H1 (cell line): Measurements from ENCODE around the gene TNS1. TPM values are rescaled to one million over a fixed set of nuclear protein-coding genes. Genes with fewer than 3 reads are reported as not detected.

Source experiments
- CTCF ChIA-PET: fragments of 300-600 bp; sonication (Branson Sonifier 250); formaldehyde crosslinking; loops from one replicate; lab custom pipeline; 2021; ENCODE audit not compliant: partially characterized antibody; lab: Charles Lee
- POLR2A ChIA-PET: fragments of 300-600 bp; sonication (Branson Sonifier 250); formaldehyde crosslinking; loops from one replicate; lab custom pipeline; 2021; ENCODE audit warnings: inconsistent platforms; ENCODE audit not compliant: partially characterized antibody; lab: Charles Lee
- DNase-seq, 2 experiments: peaks; one replicate each; pipeline versions ENCODE4 v3.0.0 to v3.0.0-alpha.2; 2010 to 2022; ENCODE audit warnings: low spot score in 2 of 2, low read depth in 1 of 2, mixed read lengths in 1 of 2
- FAIRE-seq: peaks from 2 replicates; lab custom pipeline; 2011; peaks lifted over from hg19 to GRCh38; lab: Jason Lieb, UNC
- H2AFZ ChIP-seq: 2 replicates; pipeline ENCODE4 v1.8.1; 2012; ENCODE audit warnings: low read length, inconsistent platforms
- H2AK5ac ChIP-seq: 2 replicates; pipeline ENCODE4 v1.6.1; 2013; ENCODE audit warnings: low read depth, low read length
- H2BK120ac ChIP-seq: replicated peaks from 2 replicates; pipeline ENCODE3; 2013; ENCODE audit warnings: low read depth, low read length, inconsistent platforms
- H2BK12ac ChIP-seq: 2 replicates; pipeline ENCODE4 v1.6.1; 2013; ENCODE audit warnings: low read depth, low read length
- H2BK15ac ChIP-seq: 2 replicates; pipeline ENCODE4 v1.6.1; 2013; ENCODE audit warnings: low read length
- H2BK20ac ChIP-seq: 2 replicates; pipeline ENCODE4 v1.6.1; 2013; ENCODE audit warnings: low read length
- H2BK5ac ChIP-seq: 2 replicates; pipeline ENCODE4 v1.6.1; 2013; ENCODE audit warnings: low read depth, low read length
- H3K14ac ChIP-seq: 2 replicates; pipeline ENCODE4 v1.6.1; 2013; ENCODE audit warnings: inconsistent platforms; ENCODE audit not compliant: insufficient read length
- H3K18ac ChIP-seq: 2 replicates; pipeline ENCODE4 v1.6.1; 2013; ENCODE audit warnings: low read length; ENCODE audit errors: extremely low read depth
- H3K23ac ChIP-seq: 2 replicates; pipeline ENCODE4 v1.6.1; 2013; ENCODE audit warnings: inconsistent platforms; ENCODE audit not compliant: insufficient read length
- H3K23me2 ChIP-seq: 2 replicates; pipeline ENCODE4 v1.6.1; 2013; ENCODE audit warnings: low read depth, low read length
- H3K27ac ChIP-seq: 2 replicates; pipeline ENCODE4 v1.6.1; 2011; ENCODE audit warnings: low read depth, low read length, inconsistent platforms
- H3K27me3 ChIP-seq, 4 experiments: replicated peaks in 1 of 4; 1 replicate in 1 of 4; 2 replicates in 3 of 4; pipeline versions ENCODE4 v1.6.1 to v1.8.1; 2011 to 2013; ENCODE audit warnings: low read length in 3 of 4, mild to moderate bottlenecking in 3 of 4, inconsistent platforms in 2 of 4, mixed read lengths in 2 of 4, moderate library complexity in 1 of 4; ENCODE audit not compliant: control insufficient read depth in 3 of 4, insufficient read depth in 3 of 4; ENCODE audit errors: extremely low read depth in 1 of 4
- H3K36me3 ChIP-seq, 4 experiments: 2 replicates each; pipeline versions ENCODE4 v1.6.1 to v1.8.1; 2011 to 2013; ENCODE audit warnings: mild to moderate bottlenecking in 4 of 4, low read length in 3 of 4, moderate library complexity in 2 of 4, control low read depth in 1 of 4, inconsistent platforms in 1 of 4; ENCODE audit not compliant: insufficient read depth in 4 of 4, control insufficient read depth in 2 of 4
- H3K4ac ChIP-seq: replicated peaks from 2 replicates; pipeline ENCODE3; 2013; ENCODE audit warnings: low read length, low read depth, mixed read lengths, inconsistent platforms; ENCODE audit not compliant: insufficient read length
- H3K4me1 ChIP-seq, 4 experiments: replicated peaks in 1 of 4; 1 replicate in 1 of 4; 2 replicates in 3 of 4; pipeline versions ENCODE4 v1.6.1 to v1.8.1; 2011 to 2013; ENCODE audit warnings: low read length in 3 of 4, inconsistent platforms in 2 of 4, mixed read lengths in 1 of 4; ENCODE audit not compliant: insufficient read depth in 4 of 4, control insufficient read depth in 3 of 4
- H3K4me2 ChIP-seq, 2 experiments: 2 replicates each; pipeline versions ENCODE4 v1.6.1 to v1.8.1; 2011 to 2013; ENCODE audit warnings: low read depth in 2 of 2, low read length in 2 of 2, control low read depth in 1 of 2, inconsistent platforms in 1 of 2, mild to moderate bottlenecking in 1 of 2; ENCODE audit not compliant: insufficient read depth in 1 of 2
- H3K4me3 ChIP-seq, 4 experiments: fragments of 200-600, 300-600 bp in 1 of 4; sonication (generic), shearing (Covaris generic), sonication (Bioruptor Twin) in 1 of 4; 2 replicates each; pipeline versions ENCODE4 v1.5.1 to v1.8.1; 2011 to 2016; ENCODE audit warnings: low read length in 4 of 4, low read depth in 3 of 4, control low read depth in 2 of 4, inconsistent platforms in 2 of 4, mild to moderate bottlenecking in 2 of 4, mixed read lengths in 1 of 4, moderate library complexity in 1 of 4; ENCODE audit not compliant: insufficient read depth in 2 of 4; ENCODE audit errors: extremely low read depth in 1 of 4
- H3K56ac ChIP-seq: replicated peaks from 2 replicates; pipeline ENCODE3; 2013; ENCODE audit warnings: low read depth, mild to moderate bottlenecking, mixed read lengths, low read length, inconsistent platforms; ENCODE audit not compliant: insufficient read length
- H3K79me1 ChIP-seq: 2 replicates; pipeline ENCODE4 v1.6.1; 2013; ENCODE audit warnings: low read depth, low read length, control low read depth
- H3K79me2 ChIP-seq, 2 experiments: 2 replicates each; pipeline versions ENCODE4 v1.6.1 to v1.8.1; 2012 to 2013; ENCODE audit warnings: low read length in 2 of 2, mild to moderate bottlenecking in 2 of 2, inconsistent platforms in 1 of 2; ENCODE audit not compliant: insufficient read depth in 2 of 2, control insufficient read depth in 1 of 2
- H3K9ac ChIP-seq, 4 experiments: replicated peaks in 1 of 4; 1 replicate in 1 of 4; 2 replicates in 3 of 4; pipeline versions ENCODE4 v1.6.1 to v1.8.1; 2011 to 2013; ENCODE audit warnings: low read depth in 3 of 4, low read length in 3 of 4, control low read depth in 2 of 4, mild to moderate bottlenecking in 2 of 4, moderate library complexity in 2 of 4, inconsistent platforms in 1 of 4; ENCODE audit errors: extremely low read depth in 1 of 4
- H3K9me3 ChIP-seq, 2 experiments: 2 replicates each; pipeline versions ENCODE4 v1.6.1 to v1.8.1; 2012 to 2013; ENCODE audit warnings: mild to moderate bottlenecking in 2 of 2, moderate library complexity in 2 of 2, control low read depth in 1 of 2, inconsistent platforms in 1 of 2, low read depth in 1 of 2, low read length in 1 of 2, mixed read lengths in 1 of 2; ENCODE audit not compliant: insufficient read depth in 2 of 2
- H4K20me1 ChIP-seq, 2 experiments: replicated peaks in 1 of 2; 2 replicates each; pipeline versions ENCODE3 to v1.8.1; 2011 to 2013; ENCODE audit warnings: inconsistent platforms in 2 of 2, low read length in 2 of 2, mild to moderate bottlenecking in 1 of 2; ENCODE audit not compliant: insufficient read depth in 2 of 2, control insufficient read depth in 1 of 2
- H4K5ac ChIP-seq: 2 replicates; pipeline ENCODE4 v1.6.1; 2013; ENCODE audit warnings: low read length, low read depth, mixed read lengths, inconsistent platforms; ENCODE audit not compliant: insufficient read length
- H4K8ac ChIP-seq: 2 replicates; pipeline ENCODE4 v1.8.0; 2013; ENCODE audit warnings: mild to moderate bottlenecking, moderate library complexity, low read length, inconsistent platforms; ENCODE audit not compliant: insufficient read depth; ENCODE audit errors: extremely low read depth
- H4K91ac ChIP-seq: replicated peaks from 2 replicates; pipeline ENCODE3; 2013; ENCODE audit warnings: low read length, mixed read lengths, inconsistent platforms; ENCODE audit not compliant: insufficient read length
- BCL11A ChIP-seq, 2 experiments: IDR thresholded peaks; one replicate each; pipeline ENCODE4 v1.6.1; 2011; ENCODE audit warnings: low read depth in 2 of 2, low read length in 2 of 2, mild to moderate bottlenecking in 2 of 2
- EP300 ChIP-seq, 2 experiments: IDR thresholded peaks; 1 replicate in 1 of 2; 2 replicates in 1 of 2; pipeline ENCODE4 v1.6.1; 2011 to 2012; ENCODE audit warnings: low read depth in 2 of 2, low read length in 2 of 2, mild to moderate bottlenecking in 2 of 2, borderline replicate concordance in 1 of 2, inconsistent platforms in 1 of 2, moderate library complexity in 1 of 2
- FOSL1 ChIP-seq: IDR thresholded peaks from 2 replicates; pipeline ENCODE4 v1.6.1; 2011; ENCODE audit warnings: mild to moderate bottlenecking, low read depth, low read length, moderate library complexity; ENCODE audit not compliant: insufficient read depth
- RNF2 ChIP-seq: fragments of 200-900, 300-1000 bp; sonication (generic); IDR thresholded peaks from 2 replicates; pipeline ENCODE4 v1.7.1; 2016; ENCODE audit warnings: borderline replicate concordance, low read depth, mild to moderate bottlenecking, antibody characterized with exemption, low read length; ENCODE audit not compliant: poor library complexity, severe bottlenecking; ENCODE audit errors: missing control alignments
- RXRA ChIP-seq: IDR thresholded peaks from 2 replicates; pipeline ENCODE4 v1.6.1; 2011; ENCODE audit warnings: low read depth, mild to moderate bottlenecking, low read length, moderate library complexity; ENCODE audit not compliant: insufficient read depth
- SP4 ChIP-seq: IDR thresholded peaks from 2 replicates; pipeline ENCODE4 v1.6.1; 2012; ENCODE audit warnings: low read length, inconsistent platforms
- SUZ12 ChIP-seq: fragments of 200-600 bp; sonication (generic); IDR thresholded peaks from 2 replicates; pipeline ENCODE4 v1.6.1; 2012; ENCODE audit warnings: mild to moderate bottlenecking, inconsistent platforms, low read length, moderate library complexity, mixed read lengths
- TAF1 ChIP-seq: IDR thresholded peaks from 2 replicates; pipeline ENCODE4 v1.6.1; 2011; ENCODE audit warnings: mild to moderate bottlenecking, low read depth, low read length
- TCF12 ChIP-seq: IDR thresholded peaks from 2 replicates; pipeline ENCODE4 v1.6.1; 2011; ENCODE audit warnings: low read depth, mild to moderate bottlenecking, low read length
- TEAD4 ChIP-seq: IDR thresholded peaks from 2 replicates; pipeline ENCODE4 v1.6.1; 2012; ENCODE audit warnings: low read depth, low read length, inconsistent platforms, mixed read lengths
- WGBS, 2 experiments: shearing (Covaris generic) in 1 of 2; methylation state at CpG; one replicate each; pipeline versions ENCODE4 v1.1.6 to v1.1.7; 2013 to 2015; ENCODE audit warnings: low lambda C conversion rate in 2 of 2, mixed read lengths in 2 of 2, inconsistent platforms in 1 of 2, low coverage in 1 of 2, missing lambda C conversion rate in 1 of 2; ENCODE audit not compliant: insufficient replicate concordance in 2 of 2, insufficient coverage in 1 of 2, insufficient read length in 1 of 2; ENCODE audit errors: extremely low coverage in 1 of 2, missing lambda C conversion rate in 1 of 2; 5-methylcytosine and 5-hydroxymethylcytosine counted together
- polyA plus RNA-seq, 7 experiments: library from polyadenylated mRNA; depleted of rRNA in 3 of 7; stranded (reverse) in 5 of 7; unstranded in 2 of 7; fragments of >200 nt in 5 of 7; fragments of 200-250 nt in 2 of 7; gene quantifications; 1 replicate in 5 of 7; 2 replicates in 1 of 7; 4 replicates in 1 of 7; pipeline versions ENCODE4 v1.2.1 to v1.2.3, GENCODE V29; 2011 to 2013; ENCODE audit warnings: missing spikeins in 2 of 7, mixed read lengths in 2 of 7
- total RNA-seq: library from RNA; stranded (reverse); fragmentation: NEBNext Ultra II Directional; extraction: Animal tissue kit (Norgen Biotek cat#: 25700); gene quantifications from 2 replicates; pipeline ENCODE4 v1.2.1, GENCODE V29; 2021
- TF ChIP-seq, protein P1 (sequence below): IDR thresholded peaks from 2 replicates; pipeline ENCODE4 v1.6.1; 2011; ENCODE audit warnings: low read length, improper control_type of control experiment

TNS1 gene
- total and polyA plus RNA-seq, 2 of the 8 experiments (the other 6 are each of a cell fraction or from before 2014, with no cell fraction given), result 1.5 to 5.1 TPM

DNA sequence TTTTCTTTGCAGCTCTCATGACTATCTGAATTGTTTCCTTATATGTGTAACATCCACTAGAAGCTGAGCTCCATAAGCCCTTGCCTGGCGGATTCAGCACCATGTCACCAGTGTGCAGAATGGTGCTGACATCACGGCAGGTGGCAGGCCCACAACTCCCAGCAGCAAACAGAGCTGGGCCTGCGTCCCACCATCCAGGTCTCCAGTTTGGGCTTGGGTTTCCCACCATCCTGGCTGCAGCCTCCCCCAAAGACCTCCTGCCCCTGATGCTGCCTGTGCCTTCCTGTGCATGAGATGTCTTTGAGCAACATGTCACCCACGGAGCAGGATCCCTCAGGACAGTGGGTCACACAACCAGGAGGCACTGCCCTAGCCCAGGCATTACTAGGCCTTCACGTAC lies 113.1 kb downstream of the TNS1 start:
- ChIA-PET POLR2A (interaction anchor here (1.1 kb wide), 1 partner anchor 12 kb away, joined by 4 read pairs; no protein-coding TSS in a partner anchor), CTCF (interaction anchor here (0.9 to 19.5 kb wide), 16 partner anchors 11 to 106 kb away, joined by 3 to 759 read pairs (median 6); no protein-coding TSS in a partner anchor)
- no peaks in the 10 kb centered on the region for H3K4me1 ChIP-seq
- no peaks in the 10 kb centered on the region for H3K79me2 ChIP-seq
- WGBS, 2 experiments, result 89% methylated on average over 5 of the region's 5 CpGs; no CpG with 5 or more reads in 1 of the 2 experiments
- H2BK20ac ChIP-seq, result no peak overlapping the region
- no peak overlapping the region for H3K4ac ChIP-seq
- no peaks in the 10 kb centered on the region for H3K9me3 ChIP-seq
- H3K18ac ChIP-seq, result no peak overlapping the region
- H3K4me2 ChIP-seq, result no peak overlapping the region
- no peaks in the 10 kb centered on the region for H3K36me3 ChIP-seq
- no peak overlapping the region for H2AFZ ChIP-seq
- H3K56ac ChIP-seq, result no peak overlapping the region
- H4K20me1 ChIP-seq, result no peaks in the 10 kb centered on the region
- no peak for TF ChIP-seq TCF12
- TF ChIP-seq, protein P1, sequence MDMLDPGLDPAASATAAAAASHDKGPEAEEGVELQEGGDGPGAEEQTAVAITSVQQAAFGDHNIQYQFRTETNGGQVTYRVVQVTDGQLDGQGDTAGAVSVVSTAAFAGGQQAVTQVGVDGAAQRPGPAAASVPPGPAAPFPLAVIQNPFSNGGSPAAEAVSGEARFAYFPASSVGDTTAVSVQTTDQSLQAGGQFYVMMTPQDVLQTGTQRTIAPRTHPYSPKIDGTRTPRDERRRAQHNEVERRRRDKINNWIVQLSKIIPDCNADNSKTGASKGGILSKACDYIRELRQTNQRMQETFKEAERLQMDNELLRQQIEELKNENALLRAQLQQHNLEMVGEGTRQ, result no peak
- TF ChIP-seq TEAD4, result no peak
- no peak for TF ChIP-seq SUZ12
- TF ChIP-seq FOSL1, result no peak
- no peak for TF ChIP-seq RXRA
- TF ChIP-seq BCL11A (IDR thresholded peaks at IDR 0.05; ENCODE audit: low read depth in 2 of 2, low read length in 2 of 2), result no peak
- TF ChIP-seq EP300 (IDR thresholded peaks at IDR 0.05; ENCODE audit: borderline replicate concordance in 1 of 2, low read depth in 2 of 2, low read length in 2 of 2), result no peak
- TF ChIP-seq SP4, result no peak
- TF ChIP-seq TAF1, result no peak
- no peak for TF ChIP-seq RNF2
- H3K14ac ChIP-seq, result no peak overlapping the region
- no peak overlapping the region for H2BK5ac ChIP-seq
- no peak overlapping the region for H3K27ac ChIP-seq
- H2BK12ac ChIP-seq, result no peak overlapping the region
- H4K91ac ChIP-seq, result no peak overlapping the region
- DNase-seq, result no peak
- no peak overlapping the region for H2BK15ac ChIP-seq
- no peaks in the 10 kb centered on the region for H3K79me1 ChIP-seq
- no peak overlapping the region for H4K5ac ChIP-seq
- H3K27me3 ChIP-seq, result no peaks in the 10 kb centered on the region
- no peak overlapping the region for H3K9ac ChIP-seq
- no peak overlapping the region for H3K4me3 ChIP-seq
- H3K23me2 ChIP-seq, result no peaks in the 10 kb centered on the region
- no peak overlapping the region for H3K23ac ChIP-seq
- H2BK120ac ChIP-seq, result no peak overlapping the region
- no peak overlapping the region for H2AK5ac ChIP-seq
- no peak overlapping the region for H4K8ac ChIP-seq
- FAIRE-seq, result no peak
